ENCODE measurements around the gene SWT1. TPM values are rescaled to one million over a fixed set of nuclear protein-coding genes. Genes with fewer than 3 reads are reported as not detected.

The SWT1 gene, protein sequence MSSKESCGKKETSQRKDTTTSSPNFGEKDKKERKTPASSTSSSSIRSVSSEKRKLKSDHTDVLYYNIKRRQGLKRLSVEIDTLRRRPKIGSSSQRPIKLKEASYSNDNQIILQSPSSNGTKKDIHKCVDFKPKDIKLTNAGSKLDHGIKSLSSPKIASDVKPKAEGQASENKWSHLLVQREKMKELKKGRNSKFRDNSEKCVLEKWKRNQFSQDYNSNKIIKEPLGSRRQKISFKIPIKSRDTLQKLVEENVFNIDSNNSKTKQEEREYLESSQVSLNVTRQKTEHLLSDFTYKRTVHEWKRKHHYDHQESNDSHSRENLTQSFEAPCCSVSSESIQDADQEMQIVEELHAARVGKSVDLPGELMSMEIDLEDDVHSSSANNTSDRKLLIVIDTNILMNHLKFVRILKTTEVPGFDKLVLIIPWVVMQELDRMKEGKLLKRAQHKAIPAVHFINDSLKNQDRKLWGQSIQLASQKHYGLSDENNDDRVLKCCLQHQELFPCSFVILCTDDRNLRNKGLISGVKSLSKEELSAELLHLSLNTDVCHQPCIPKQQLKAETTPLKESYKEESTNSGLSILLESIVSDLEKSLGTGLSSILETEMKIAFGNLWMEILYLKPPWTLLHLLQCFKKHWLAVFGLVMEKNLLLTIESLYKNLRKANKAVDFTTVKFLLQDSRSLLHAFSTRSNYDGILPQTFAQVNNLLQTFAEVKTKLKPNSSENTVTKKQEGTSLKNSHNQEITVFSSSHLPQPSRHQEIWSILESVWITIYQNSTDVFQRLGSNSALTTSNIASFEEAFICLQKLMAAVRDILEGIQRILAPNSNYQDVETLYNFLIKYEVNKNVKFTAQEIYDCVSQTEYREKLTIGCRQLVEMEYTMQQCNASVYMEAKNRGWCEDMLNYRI
- total RNA-seq: 2.2 and 2.7 TPM in 2 replicates

DNA sequence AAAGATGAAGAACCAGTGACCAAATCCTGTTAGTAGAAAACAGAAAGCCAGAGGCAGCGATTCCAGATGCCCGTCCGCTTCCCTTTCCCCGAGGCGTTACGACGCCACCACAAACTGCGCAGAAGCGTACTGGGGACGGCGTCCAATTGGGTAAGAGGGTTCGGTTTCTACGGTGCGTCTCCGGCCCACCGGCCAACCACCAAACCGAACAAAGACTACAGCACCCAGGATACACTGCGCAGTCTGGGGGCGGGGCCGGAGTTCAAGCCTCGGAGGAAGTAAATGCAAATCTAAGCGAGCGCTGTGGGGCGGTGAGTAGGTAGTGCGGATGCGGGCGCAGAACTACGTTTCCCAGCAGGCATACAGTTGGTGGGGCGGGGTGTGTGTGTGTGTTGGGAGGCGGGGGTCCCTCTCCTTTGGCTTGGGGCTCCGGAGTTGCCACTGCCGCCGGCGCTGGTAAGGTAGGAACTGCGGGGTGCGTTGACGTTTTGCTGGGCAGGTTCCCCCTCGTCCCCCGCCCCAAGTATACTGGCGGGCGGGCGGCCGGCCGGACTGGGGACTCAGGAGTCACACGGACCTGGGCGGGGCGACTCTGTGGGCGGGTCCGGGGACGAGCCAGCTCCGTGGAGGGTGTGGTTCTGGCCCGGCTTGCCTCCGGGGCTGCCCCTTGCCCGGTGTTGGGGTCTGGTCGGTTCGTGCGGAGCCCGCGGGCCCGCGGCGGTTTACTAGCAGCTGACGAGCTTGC, at the start of gene SWT1, which contains the start of gene TRMT1L:
TSS of gene SWT1 (plus strand) at position 314 of the 745 bp plus-strand sequence. CDS start 3,675 bp downstream, outside the sequence.
TSS of gene TRMT1L (minus strand) at position 100 of the 745 bp plus-strand sequence. CDS start 241 bp downstream, outside the sequence.
- intact Hi-C loops (cut with micrococcal nuclease): loop anchor here (1.0 to 5.0 kb wide), 13 partner anchors 112 to 1686 kb away; partner anchors contain the start of genes ARPC5, IVNS1ABP, NIBAN1 and ODR4

DNA sequence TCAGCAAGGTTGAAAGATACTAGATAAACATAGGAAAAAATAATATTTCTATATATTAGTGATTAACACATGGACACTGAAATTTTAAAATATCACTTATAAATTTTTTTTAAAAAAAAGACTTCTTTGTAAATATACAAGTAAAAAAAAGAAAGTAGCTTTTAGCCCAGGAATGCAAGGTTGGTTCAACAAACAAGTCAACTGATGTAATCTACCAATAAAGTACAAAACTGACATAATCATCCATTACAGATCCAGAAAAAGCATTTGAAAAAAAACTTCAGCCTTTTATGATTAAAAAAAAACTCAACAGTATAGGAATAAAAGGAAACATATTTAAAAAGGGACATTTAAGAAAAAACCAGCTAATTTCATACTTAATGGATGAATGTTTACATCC, 48.6 kb upstream of the SWT1 start:
- intact Hi-C loops (cut with micrococcal nuclease): no loop called here

DNA sequence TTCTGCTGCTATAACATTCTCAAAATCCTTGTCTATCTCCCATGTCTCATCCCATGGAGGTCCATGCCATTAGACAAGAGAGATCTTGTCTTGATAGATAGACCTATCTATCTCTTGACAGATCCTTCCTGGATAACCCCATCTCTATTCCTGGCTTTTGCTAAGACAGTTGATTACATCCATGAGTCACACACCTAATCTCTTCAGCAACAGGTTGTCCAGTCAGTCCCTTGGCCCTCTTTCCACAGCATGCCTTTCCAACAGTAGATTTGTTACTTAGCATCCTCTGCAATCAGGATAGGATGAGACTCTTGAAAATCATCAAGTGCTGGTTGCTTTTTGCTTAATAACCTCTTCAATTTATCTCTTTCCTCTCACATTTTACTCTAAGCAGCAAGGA, 46.8 kb upstream of the SWT1 start:
- intact Hi-C loops (cut with micrococcal nuclease): no loop called here

DNA sequence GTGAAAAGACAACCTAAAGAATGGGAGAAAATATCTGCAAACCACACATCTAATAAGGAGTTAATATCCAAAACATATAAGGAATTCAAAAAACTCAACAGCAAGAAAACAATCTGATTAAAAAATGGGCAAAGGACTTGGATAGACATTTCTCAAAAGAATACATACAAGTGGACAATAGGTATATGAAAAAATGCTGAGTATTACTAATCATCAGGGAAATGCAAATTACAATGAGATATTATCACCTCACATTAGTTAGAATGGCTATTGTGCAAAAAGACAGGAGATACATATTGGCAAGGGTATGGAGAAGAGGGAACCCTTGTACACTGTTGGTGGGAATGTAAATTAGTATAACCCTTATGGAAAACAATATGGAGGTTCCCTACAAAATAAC, 45.1 kb upstream of the SWT1 start:
- intact Hi-C loops (cut with micrococcal nuclease): no loop called here

DNA sequence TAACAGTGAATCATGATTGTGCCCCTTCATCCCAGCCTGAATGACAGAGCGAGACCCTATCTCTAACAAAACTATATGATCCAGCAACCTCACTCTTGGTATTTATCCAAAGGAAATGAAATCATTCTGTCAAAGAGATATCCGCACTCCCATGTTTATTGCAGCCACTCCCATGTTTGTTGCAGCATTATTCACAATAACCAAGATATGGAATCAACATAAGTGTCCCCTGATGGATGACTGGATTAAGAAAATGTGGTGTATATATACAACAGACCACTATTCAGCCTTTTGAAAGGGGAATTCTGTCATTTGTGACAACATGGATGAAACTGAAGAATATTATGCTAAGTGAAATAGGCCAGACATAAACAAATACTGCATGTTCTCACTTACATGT, 44.6 kb upstream of the SWT1 start:
- intact Hi-C loops (cut with micrococcal nuclease): no loop called here

DNA sequence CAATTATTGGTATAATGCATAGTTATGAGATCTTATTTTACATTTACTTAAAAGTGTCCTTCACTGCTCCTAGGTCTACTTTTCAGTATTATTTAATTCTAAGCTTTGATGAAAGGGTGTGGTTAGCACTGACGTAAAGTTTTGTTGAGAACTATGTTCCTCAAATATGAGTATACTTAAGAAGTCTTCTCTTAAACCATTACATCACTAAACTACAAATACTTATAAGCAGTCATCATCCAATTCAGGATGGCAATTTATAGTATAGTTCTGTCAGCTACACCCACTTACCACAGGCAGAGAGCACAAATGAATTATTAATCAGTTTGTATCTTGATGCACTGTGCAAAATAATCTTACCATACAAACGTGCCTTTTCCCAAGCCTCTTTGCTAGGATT, 27.3 kb upstream of the SWT1 start:
- intact Hi-C loops (cut with micrococcal nuclease): no loop called here

DNA sequence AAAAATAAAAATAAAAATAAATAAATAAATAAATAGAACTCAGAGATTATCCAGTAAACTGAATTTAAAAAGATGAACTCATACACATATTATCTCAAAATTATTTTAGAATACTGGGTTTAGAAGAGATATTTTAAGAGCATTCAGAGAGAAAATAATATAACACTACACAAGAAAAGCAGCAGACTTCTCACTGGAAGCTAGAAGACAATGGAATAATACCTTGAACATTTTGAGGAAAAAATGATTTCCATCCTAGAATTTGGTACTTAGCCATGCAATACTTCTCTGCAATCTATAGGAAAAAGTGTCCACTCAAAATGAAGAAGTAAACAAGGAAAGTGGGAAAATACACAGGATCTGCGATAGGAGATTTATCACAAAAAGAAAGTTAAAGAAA, 24.4 kb upstream of the SWT1 start:
- intact Hi-C loops (cut with micrococcal nuclease): no loop called here

DNA sequence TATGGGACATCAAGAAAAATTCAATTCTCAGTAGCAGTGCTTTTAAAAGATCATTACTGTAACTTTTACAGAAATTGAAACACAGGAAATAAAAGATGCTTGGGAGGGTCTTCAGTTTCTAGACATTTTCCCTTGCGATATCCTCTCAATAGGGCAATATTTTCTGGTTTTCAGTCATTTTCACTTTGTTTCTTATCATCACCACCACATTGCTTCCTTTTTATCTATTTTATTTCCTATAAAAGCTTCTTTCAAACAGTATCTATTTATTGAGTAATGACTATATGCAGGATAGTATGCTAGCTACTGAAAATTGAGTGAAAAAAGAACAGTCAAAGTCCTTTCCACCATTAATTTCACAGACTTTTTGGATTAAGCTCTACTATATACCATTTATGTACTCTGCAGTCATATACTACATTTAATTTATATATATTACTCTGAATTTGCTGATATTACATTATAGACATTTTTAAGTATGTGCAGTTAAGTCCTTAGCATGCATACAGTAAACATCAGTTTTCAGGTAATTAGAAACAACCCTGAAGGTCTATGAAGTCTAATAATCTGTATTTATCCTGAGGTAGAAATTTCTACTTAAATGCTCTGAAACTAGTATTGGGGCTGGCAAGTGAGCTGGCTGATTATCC, 18.9 kb upstream of the SWT1 start:
- intact Hi-C loops (cut with micrococcal nuclease): no loop called here

DNA sequence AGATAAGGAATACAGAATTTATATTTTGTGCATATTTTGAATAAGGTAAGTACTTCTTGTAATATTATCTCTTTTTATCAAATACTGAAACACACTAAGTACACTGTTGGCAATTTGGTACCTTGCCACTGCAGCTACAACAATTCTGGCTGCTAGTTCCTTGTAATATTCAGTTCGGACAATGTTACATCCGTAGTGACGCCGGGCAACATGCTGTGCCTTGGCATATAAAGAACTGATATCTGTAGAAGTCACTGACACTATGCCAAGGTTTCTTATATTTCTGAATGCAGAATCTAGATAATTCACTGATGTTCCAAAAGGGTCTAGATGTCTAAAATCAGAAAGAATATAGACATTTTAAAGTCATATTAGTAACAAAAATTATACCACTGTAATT, 17.7 kb upstream of the SWT1 start:
- intact Hi-C loops (cut with micrococcal nuclease): no loop called here

DNA sequence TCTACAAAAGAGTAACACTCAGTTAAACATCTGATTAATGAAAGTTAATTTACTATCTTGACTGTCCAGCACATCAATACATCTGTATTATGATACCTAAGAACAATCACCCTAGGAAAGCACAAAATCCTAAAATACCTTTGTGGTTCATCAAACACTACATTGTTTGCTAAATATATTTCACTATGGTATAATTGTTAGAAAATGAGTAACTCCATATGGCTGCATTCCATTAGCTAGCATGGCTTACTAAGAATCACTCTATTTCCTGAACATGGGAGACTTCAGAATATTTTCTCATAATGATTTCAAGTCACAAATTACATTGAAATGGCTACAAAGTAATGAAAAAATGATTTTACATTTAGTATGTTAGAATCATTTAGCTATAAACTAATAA, 12.7 kb upstream of the SWT1 start:
- intact Hi-C loops (cut with micrococcal nuclease): no loop called here

DNA sequence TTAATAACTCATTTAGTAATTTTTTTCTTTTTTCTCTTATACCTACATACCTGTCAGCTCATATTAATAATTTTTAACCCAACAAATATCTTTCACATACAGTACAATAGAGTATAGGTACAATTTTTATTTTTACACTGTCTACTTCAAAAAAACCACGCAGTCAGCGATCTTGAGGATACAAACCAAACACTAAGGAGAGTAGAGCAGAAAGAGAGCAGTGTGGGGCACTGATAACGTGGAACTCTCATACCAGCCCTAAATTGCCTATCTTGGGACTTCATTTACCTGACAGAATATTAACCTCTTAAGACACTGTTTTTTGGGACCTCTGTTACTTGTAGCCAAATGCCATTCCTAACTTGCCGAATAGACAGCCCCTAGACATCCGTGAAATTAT, 5.8 kb upstream of the SWT1 start:
- intact Hi-C loops (cut with micrococcal nuclease): no loop called here

DNA sequence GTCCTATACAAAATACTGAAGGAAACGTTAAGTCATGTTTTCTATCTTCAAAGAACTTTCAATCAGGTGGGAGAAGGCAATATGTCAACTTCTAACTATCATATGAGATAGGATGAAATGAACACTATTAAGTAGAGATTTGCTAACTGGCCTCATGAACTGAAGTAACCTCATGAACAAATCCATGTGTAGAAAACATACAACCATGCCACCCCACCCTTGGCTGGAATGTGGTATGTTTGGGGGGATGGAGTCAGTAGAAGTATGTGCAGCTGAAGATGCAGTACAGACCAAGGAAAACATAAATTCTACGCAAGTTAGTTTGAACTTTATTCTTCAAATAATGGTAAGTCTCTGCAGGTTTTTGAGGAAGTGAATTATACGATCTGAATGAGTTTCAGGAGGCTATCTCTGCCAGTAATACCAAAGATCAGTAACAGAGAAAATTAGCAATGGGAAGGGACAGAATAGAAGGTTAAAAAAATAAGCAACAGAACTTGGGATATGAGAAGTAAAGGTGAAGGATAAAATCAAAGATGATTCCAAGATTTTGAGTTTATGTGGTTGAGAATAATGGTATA, 4.7 kb upstream of the SWT1 start:
- intact Hi-C loops (cut with micrococcal nuclease): no loop called here

DNA sequence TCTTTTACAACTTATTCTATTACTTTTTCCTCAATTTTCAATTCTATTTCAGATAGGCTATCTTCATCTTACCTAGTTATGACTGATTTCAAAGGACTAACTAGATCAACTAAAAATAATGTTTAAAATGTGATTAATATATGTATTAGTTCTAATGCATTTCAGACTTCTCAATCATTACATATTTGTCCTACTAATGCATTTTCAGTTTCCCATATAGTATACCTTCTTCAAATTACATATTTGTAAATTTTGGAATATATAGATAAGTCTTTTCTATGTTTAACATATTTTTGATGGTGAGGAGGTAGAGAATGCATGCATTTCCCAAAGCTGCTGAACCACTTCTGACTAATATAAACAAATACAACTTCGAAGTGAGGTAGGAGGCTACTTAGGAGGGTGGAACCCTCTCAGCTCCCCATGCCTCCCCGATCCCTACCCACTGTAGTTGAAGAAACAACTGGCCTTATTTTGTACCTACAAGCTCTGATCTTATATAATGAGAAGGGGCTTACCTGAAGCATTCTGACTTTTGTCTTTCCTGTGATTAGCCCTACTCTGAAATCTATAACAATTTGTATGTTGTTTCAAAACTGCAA, 2.0 kb upstream of the SWT1 start:
- intact Hi-C loops (cut with micrococcal nuclease): loop anchor here (5.0 kb wide), 5 partner anchors 267 to 1518 kb away; partner anchors contain the start of genes ARPC5 and TSEN15

DNA sequence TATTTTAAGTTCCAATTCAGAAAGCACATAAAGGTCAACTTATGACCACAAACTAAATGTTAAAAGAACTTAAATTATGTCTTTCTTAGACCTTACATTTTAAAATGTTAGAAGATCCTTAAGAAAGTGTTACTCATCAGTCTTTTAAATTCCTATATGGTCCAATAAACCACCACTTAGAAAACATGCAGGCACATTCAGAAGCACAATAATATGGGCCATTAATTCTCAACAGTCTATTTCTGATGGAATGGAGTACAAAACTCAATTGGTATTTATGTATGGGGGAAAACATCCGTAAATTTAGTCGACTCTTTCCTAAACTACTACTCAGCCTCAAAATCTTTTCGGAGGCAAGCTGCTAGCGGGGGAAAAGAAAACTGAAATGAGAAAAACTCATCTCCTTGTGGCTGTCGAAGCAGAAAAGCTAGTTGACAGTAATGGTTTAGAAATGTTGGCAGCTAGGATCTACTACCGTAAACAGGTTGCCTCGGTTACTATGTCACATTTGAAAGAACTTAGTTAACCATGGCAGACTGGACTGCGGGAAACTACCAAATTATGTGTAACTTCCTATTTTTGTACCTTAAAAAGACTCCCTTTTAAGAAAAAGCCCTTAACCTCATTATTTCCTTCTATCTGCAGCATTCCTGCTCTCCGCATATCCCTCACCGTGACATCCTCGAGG, 1.2 kb upstream of the SWT1 start:
- intact Hi-C loops (cut with micrococcal nuclease): loop anchor here (2.0 to 5.0 kb wide), 7 partner anchors 181 to 1685 kb away; partner anchors contain the start of genes ARPC5, NIBAN1 and TSEN15

DNA sequence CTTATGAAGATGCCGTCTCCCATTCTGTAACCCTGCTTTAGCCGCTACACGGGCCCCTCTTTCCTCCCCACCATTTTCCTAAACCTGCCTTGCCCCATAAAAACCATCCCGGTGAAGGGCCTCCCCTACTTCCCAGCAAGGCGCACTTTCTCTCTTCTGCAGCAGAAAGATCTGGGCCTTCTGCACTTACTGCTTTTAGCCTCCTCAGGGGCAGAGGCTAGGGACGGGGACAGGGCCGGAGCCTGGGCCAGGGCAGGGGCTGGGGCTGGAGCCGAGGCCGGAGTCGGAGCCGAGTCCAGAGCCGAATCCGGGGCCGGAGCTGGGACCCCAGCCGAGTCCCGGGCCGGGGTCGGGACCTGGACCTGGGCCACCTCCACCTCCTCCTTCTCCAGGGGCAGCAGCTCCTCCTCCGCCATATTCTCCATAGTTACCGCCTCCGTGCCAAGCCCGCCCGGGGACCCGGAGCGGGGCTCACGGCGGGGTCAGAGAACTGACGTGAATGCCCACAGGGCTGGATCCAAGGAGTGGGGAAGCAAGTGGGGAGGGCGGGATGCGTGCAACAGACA, 596 bp upstream of the SWT1 start:
- intact Hi-C loops (cut with micrococcal nuclease): loop anchor here (2.0 to 5.0 kb wide), 7 partner anchors 182 to 1686 kb away; partner anchors contain the start of genes ARPC5, NIBAN1 and TSEN15

DNA sequence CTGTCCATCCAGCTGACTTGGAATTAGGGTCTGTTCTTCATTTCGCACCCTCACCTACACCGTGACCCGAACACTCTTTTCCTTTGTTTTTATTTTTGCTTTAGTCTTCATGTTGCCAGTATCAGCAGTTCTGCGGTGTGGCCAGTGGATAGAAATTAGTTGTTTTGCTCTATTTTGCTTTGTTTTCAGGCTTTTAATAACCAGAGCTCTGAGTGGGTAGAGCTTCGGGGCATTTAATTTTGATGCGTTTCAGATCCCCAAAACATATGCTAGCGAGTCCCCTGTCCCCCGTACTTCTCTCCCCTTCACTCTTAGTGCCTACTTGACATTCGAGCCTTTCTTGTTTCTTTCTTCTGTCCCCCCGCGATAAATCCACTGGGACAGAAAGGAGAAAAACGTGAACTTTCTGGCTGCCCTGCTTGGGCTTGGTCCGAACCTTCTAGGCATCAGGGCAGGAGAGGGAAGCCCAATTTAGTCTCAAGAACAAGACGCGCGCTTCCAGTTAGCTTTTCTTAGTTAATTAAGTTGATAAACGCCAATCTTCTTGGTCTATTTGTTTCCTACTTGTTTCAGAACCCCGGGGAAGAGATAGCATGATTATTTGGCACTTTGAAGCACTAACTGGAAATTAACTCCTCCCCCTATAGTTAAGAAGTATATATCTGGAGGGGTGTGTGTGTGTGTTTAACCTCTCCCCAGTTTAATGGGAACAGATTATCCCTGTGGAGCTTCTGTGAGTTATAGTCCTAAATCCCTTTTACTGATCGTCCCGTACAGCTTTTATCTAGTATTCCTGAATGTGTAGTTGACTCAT, 839 bp downstream of the SWT1 start:
- intact Hi-C loops (cut with micrococcal nuclease): loop anchor here (1.0 to 5.0 kb wide), 13 partner anchors 113 to 1687 kb away; partner anchors contain the start of genes ARPC5, IVNS1ABP, NIBAN1 and ODR4

DNA sequence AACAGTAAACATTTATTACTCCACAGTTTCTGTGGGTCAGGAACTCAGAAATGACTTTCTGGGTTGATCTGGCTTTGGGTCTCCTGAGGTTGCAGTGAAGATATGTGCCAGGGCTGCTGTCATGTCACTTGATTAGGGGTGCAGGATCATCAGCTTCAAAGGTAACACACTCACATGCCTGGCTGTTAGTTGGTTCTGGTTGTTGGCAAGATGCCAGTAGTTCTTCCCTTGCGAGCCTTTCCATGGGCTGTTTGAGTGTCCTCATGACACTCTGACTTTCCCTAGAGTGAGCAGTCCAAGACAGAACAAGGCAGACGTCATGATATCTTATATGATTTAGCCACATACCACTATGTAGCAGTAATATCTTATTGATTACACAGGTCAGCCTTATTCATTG, 1.8 kb downstream of the SWT1 start:
- intact Hi-C loops (cut with micrococcal nuclease): loop anchor here (5.0 kb wide), 5 partner anchors 264 to 1521 kb away; partner anchors contain the start of genes ARPC5 and TSEN15

DNA sequence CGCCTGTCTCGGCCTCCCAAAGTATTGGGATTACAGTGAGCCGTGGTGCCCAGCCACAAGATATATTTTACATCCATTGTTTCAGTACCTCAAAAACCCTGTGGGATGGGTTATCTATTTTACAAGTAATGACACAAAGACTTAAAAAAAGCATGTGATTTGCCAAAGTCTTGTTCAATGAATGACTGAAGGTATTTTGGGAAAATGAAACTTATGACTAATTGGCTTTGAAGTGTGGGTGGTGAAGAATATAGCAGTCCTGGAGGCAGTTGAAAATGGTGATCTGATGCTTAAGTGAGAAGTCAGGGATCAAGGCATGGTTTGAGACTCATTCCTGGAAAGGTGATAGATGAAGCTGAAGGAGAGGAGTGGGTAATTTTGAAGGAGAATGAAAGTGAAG, 3.0 kb downstream of the SWT1 start:
- intact Hi-C loops (cut with micrococcal nuclease): loop anchor here (5.0 kb wide), 5 partner anchors 262 to 1523 kb away; partner anchors contain the start of genes ARPC5 and TSEN15
